GM18511 (cell line): ENCODE results near the gene NGRN.

Experiments used
- ATAC-seq: cut with Tn5 transposase; IDR thresholded peaks from one replicate; pipeline ENCODE4 v1.9.1; 2021; ENCODE audit warnings: mild to moderate bottlenecking, moderate library complexity; ENCODE audit not compliant: unreplicated experiment

NGRN gene

GRCh38 chr15:90265271-90266060 lies at the start of gene NGRN:
Gene NGRN, plus strand, starts transcription at chr15:90265672. Its CDS starts 41 bp downstream, at chr15:90265713.
- ATAC-seq, result peak; percentile 96

- ATAC-seq, result no peak
Observed at GRCh38 chr15:90217671-90218394, 47.6 kb upstream of the NGRN start.

- no peak for ATAC-seq
Observed at GRCh38 chr15:90219421-90220141, 45.9 kb upstream of the NGRN start.

GRCh38 chr15:90221246-90221900 lies 44.1 kb upstream of the NGRN start:
- no peak for ATAC-seq

- ATAC-seq, result no peak
Observed at GRCh38 chr15:90222547-90222946, 42.9 kb upstream of the NGRN start.

GRCh38 chr15:90223441-90224165 lies 41.9 kb upstream of the NGRN start:
- no peak for ATAC-seq

GRCh38 chr15:90225047-90225446 lies 40.4 kb upstream of the NGRN start:
- ATAC-seq, result no peak

- no peak for ATAC-seq
Observed at GRCh38 chr15:90225504-90226234, 39.8 kb upstream of the NGRN start.

- no peak for ATAC-seq
Observed at GRCh38 chr15:90227336-90227735, 38.1 kb upstream of the NGRN start.

- ATAC-seq, result no peak
Observed at GRCh38 chr15:90227816-90228772, 37.4 kb upstream of the NGRN start.

- no peak for ATAC-seq
Observed at GRCh38 chr15:90228960-90229359, 36.5 kb upstream of the NGRN start.

- ATAC-seq, result no peak
Observed at GRCh38 chr15:90230071-90230494, 35.4 kb upstream of the NGRN start.

- ATAC-seq, result no peak
Observed at GRCh38 chr15:90230610-90231009, 34.9 kb upstream of the NGRN start.

GRCh38 chr15:90231028-90232017 lies 34.1 kb upstream of the NGRN start:
- peak; percentile 24 for ATAC-seq

GRCh38 chr15:90232196-90232595 lies 33.3 kb upstream of the NGRN start:
- no peak for ATAC-seq

GRCh38 chr15:90232941-90233386 lies 32.5 kb upstream of the NGRN start:
- ATAC-seq, result peak; percentile 0

- peak; percentile 84 for ATAC-seq
Observed at GRCh38 chr15:90233387-90234095, 31.9 kb upstream of the NGRN start, which contains the start of gene CIB1. Gene CIB1, minus strand, starts transcription at chr15:90233941. Its CDS starts 56 bp downstream, at chr15:90233885.
